GOT3 (cell line): Measurements from ENCODE around the gene SRBD1.
A peak's percentile ranks its signal among the peaks of the same experiment; 100 is the strongest.

ENCODE experiments used
- DNase-seq: peaks from one replicate; lab custom pipeline; 2025; ENCODE audit warnings: mixed read lengths; lab: John Stamatoyannopoulos, UW

Gene SRBD1

DNA sequence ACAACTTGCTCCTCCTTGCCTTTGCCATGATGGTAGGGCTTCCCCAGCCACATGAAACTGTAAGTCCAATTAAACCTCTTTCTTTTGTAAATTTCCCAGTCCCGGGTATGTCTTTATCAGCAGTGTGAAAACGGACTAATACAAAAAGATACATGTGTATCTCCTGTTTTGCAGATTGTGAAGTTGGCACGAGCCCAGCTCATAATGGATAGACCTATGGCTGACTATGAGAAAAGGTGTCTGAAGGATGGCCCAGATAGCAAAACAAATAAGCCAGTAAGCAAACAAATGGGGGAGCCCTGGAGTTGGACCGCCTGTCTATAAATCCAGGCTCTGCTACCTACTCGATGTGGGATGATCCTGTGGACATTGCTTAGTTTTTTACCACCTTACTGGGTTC, 24.9 kb upstream of the SRBD1 start:
- no peak for DNase-seq

DNA sequence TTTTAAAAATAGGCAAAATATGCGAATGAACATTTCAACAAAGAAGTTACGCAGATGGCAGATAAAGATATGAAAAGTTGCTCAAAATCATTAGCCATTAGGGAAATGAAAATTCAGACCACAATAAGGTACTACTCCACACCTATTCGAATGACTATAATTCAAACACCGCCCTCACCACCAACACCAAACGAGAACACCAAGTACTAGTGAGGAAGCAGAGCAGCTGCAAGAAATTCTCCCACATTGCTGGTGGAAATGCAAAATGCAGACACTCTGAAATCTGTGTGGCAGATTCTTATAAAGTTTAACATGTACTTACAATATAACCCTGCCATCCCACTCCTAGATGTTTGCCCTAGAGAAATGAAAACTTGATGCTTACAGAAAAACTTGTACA, 23.2 kb upstream of the SRBD1 start:
- no peak for DNase-seq

DNA sequence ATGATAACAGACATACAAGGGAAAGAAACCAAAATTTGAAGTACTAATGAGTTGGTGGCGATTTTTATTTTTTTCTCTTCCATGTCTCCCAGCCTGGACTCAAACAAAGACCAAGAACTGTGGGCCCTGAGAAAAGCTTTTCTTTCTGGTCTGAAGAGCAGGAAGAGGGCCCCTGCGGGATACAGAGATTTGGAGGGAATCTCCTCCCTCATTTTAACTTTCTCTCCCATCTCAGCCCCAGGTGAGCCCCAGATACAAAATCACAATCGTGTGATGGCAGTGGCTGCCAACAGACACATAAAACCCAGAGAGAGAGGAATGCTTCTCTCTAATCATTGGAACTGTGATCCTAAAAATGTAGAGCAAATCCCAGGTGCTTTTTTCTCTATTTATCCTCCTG, 20.9 kb upstream of the SRBD1 start:
- DNase-seq, result no peak

- no peak for DNase-seq
These were observed 20.3 kb upstream of the SRBD1 start for GRCh38 chr2:45631319-45631718.

GRCh38 chr2:45629971-45630370, 18.9 kb upstream of the SRBD1 start:
- no peak for DNase-seq

GRCh38 chr2:45627911-45628310, 16.8 kb upstream of the SRBD1 start:
- no peak for DNase-seq

- DNase-seq, result no peak
These were observed 15.5 kb upstream of the SRBD1 start for GRCh38 chr2:45626387-45627221.

GRCh38 chr2:45625824-45626223, 14.8 kb upstream of the SRBD1 start:
- DNase-seq, result no peak

DNA sequence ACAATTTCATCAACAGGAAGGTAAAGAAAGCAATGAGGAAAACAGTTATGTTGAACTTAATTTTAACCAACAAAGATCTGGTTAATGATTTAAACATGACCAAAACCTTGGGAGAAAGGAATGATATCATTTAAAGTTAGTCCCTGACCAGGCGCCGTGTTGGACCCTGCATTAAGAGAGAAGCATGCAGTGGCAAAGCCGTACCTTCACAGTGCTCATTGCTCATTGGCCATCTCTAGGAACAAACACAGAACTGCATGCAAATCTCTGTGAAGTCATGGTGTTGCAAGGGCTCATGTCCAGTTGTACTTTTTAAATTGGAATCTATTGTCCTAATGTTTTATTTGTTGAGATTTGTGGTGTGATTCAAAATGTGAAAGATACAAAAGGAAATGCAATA, 12.0 kb upstream of the SRBD1 start:
- no peak for DNase-seq

- no peak for DNase-seq
These were observed 11.4 kb upstream of the SRBD1 start for GRCh38 chr2:45622336-45623075.

- DNase-seq, result no peak
These were observed 6.4 kb upstream of the SRBD1 start for GRCh38 chr2:45617496-45617895.

GRCh38 chr2:45616658-45617411, 5.8 kb upstream of the SRBD1 start:
- no peak for DNase-seq

DNA sequence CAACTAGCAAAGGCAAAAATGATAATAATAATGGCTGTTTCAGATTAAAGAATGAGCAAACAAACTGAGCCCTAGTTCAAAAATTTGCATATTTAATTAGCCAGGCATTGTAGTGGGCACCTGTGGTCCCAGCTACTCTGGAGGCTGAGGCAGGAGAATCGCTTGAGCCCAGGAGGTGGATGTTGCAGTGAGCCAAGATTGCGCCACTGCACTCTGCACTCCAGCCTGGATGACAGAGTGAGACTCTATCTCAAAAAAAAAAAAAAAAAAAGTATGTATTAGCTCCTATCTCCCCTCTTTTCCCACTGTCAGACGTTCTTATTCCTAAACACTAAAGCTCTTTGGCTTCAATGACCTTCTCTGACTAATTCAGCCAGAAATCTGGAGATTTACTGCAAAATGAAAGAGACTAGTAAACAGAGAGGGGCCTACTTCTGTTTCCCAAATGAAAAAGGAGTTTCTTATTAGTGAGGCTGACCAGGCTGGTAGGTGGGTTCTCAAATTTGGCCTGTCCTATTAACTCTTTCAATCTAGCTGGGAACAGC, 3.9 kb upstream of the SRBD1 start:
- no peak for DNase-seq

- DNase-seq, result no peak
These were observed 3.3 kb upstream of the SRBD1 start for GRCh38 chr2:45614330-45614729.

DNA sequence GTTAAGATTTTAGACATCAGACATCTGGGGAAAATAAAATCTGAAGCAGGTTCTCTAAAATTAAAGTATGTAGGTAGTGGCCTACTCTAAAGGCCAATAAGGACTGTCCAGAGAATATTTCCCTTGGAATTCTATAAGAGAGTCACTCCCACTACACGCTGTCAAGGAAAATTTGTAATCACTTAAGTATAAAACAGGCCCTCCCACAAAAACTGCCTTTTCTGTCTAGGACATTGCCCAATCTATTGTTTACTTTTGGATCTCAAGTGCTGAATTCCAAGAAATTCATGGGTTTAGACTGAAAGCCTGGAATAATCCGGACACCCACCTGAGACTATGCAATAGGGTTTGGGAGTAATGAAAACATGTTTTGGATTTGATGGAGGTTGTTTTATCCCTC, 1.7 kb upstream of the SRBD1 start:
- no peak for DNase-seq

DNA sequence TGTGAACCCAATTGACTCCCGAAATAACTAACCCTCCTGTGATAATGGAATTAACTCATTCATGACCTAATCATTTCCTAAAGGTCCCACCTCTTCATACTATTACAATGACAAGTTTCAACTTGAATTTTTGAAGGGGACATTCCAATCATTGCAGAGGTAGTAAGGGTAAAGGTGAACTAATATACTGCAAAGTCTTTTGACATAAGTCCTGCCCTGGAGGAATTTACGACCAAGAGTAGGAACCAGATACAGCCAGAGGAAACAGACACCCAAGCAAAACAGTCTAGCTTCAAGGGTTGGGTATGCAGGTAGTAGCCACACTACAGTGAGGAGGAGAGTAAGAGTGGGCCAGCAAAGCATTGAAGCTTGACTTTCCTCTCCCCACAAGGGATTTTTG, 1.2 kb upstream of the SRBD1 start:
- DNase-seq, result no peak

GRCh38 chr2:45610281-45611019, 617 bp downstream of the SRBD1 start:
- DNase-seq, result peak; percentile 26

GRCh38 chr2:45607701-45608100, 3.4 kb downstream of the SRBD1 start:
- no peak for DNase-seq

DNA sequence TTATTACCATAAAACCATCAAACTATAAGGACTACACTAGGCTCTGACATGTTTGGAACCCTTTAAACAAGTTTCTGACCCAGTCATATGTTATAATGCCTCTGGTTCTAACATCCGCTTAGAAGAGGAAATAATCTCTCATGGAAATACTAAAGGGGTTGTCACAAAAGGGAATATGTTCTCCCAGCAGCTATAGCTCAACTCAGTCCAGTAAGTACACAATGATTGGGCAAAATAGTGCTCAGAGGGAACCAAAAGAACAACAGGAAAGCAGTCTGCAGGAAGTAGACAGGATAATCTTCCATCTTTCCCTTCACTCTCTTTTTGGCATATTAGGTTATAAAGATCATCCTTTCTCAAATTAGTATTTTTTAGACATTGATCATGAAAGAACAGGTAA, 4.3 kb downstream of the SRBD1 start:
- DNase-seq, result no peak

GRCh38 chr2:45605116-45605515, 6.0 kb downstream of the SRBD1 start:
- no peak for DNase-seq

DNA sequence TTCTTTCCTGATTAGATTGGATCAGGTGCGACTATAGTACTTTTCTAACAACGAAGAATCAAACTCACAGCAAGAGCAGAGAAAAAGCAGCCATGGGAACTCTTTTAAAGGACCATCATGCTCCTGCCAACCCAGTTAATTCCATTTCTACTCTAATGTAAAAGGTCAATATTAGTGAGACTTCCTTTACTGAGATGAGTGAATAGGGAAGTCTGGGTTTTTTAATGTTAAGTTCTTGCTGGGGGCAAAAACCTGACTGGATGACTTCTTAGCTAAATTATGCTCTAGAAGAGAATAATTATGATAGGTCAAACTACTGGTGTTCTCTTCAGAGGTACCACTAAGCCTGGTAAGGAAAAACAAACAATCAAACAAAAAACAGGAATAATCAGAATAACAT, 8.4 kb downstream of the SRBD1 start:
- DNase-seq, result no peak

- no peak for DNase-seq
These were observed 12.5 kb downstream of the SRBD1 start for GRCh38 chr2:45598545-45598944.
